ENCODE data around the gene EML1.

- TF ChIP-seq CTCF (IDR thresholded peaks at IDR 0.05) (no peak), ZFX (IDR thresholded peaks at IDR 0.05; ENCODE audit: borderline replicate concordance) (no peak)
Measured at GRCh38 chr14:99748529-99748928, 44.7 kb upstream of the EML1 start.

Measured in 22Rv1 (cell line).